OCI-M1 (cell line): ENCODE data around the gene ARRDC5.
"Not testable (repeated sequence)": the region's sequence is repeated elsewhere in the genome, so short reads cannot be mapped to it uniquely, and the experiment has no call there.

Experiments used
- DNase-seq: peaks from one replicate; lab custom pipeline; 2025; lab: John Stamatoyannopoulos, UW

Gene ARRDC5

DNA sequence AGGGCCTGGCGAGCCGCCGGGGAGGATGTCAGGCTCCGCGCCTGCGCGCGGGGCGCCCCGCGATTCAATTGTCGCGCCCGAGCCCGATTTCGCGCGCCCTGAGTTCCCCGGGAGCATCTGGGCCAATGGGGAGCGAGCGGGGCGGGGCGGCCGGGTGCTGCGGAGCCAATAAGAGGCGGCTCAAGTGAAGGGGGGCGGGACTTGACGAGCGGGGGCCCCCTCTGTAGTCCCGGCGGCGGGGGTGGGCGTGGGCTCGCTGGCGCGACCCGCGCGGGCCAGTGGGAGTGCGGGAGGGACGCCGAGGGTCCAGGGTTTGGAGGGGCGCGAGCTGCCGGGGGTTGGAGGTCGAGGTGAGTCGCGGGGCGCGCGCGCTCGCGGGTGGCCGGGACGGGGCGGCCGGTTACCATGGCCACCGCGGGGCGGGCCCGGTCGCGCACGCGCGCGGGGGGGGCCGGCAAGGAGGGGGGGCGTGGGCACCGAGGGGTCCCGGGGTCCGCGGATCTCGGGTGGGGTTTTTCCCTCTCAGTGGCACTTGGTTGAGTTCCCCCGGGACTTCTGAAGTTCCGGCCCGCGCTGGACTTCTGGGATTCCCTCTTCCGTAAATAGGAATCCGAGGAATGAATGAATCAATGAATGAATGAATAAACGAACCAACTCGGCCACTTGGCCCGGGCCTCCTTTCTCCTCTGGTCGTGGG lies 7.3 kb upstream of the ARRDC5 start:
- DNase-seq, result peak; percentile 98

DNA sequence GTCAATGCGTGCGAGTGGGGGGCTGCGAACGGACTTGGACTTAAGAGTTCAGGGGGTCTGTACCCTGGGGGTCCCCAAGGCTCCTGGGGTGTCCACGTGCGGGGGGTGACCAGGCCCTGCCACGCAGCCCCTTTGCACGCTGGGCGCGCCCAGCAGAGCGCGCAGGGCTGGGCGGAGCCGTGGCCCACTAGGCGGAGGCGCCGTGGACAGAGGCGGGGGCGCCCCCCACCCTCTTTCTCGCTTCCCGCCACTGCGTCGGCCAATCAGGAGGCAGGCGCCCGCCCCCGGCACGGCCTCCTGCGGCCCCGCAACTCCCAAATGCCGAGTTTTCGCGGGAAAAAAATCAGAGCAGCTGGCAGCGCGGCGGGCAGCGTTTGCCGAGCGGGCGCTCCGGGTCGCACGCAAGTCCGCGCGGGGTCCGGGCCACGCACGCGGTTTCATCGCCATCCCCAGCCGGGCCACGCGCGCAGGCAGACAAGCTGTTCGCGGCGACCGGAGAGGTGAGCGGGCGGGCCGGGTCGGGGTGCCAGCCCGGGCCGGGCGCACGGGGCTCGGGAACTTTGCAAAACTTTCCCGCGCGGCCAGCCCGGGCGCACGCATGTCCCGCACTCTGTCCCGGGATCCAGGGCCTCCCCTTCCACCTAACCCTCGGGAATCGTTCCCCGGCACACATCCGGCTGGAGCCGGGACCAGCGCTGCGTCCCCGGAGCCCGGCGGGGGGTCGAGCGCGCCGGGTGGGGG lies 6.6 kb upstream of the ARRDC5 start, which contains the start of gene UHRF1:
Gene UHRF1, plus strand, starts transcription at position 346 of the 741 bp plus-strand sequence. CDS start 1,385 bp downstream, outside the sequence.
- peak; percentile 75 for DNase-seq

DNA sequence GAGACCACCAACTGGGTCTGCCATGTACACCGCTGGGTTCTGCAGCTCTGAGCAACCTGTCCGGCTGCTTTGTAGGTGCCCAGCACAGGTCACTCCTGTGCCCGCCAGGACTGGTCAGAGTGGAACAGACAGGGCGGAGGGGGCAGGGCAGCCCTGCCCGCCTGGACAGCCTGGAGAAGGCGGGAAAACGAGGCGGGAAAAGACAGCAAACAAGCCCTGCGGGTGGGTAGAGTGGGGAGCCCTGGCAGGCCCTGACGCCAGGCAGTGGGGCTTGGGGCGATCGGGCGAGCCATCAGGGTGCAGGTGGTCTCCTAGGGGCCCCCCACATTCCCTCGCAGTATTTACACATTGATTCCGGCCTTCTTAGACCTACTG lies 6.1 kb upstream of the ARRDC5 start:
- no peak for DNase-seq

DNA sequence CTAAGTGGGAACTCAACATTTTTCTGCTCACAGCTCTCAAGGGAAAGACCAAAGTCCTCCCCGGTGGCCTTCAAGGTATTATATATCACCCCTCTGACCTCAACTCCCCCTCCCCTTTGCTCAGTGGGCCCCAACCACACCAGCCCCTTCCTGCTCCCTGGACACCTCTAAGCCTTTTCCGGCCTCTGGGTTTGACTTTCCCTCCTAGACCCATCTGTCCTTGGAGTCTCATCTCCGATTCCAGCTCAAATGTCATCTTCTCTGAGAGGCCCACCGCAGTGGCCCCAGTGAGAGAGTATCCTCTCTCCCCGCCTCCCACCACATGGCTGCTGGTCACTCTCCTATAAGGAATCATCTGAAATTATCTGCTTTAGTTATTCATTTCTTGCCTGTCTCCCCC lies 5.7 kb upstream of the ARRDC5 start:
- DNase-seq, result no peak

DNA sequence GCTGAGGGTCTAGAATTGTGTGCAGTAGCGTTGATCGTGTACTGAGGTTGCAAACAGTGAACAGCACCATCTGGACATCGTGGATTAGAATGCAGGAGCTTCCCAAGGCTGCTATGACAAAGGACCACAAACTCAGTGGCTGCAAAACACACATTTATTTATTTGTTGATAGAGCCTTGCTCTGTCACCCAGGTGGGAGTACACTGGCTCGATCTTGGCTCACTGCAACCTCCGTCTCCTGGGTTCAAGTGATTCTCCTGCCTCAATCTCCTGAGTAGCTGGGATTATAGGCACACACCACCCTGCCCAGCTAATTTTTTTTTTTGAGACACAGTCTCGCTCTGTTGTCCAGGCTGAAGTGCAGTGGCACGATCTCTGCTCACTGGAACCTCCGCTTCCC lies 4.3 kb upstream of the ARRDC5 start:
- no peak for DNase-seq

DNA sequence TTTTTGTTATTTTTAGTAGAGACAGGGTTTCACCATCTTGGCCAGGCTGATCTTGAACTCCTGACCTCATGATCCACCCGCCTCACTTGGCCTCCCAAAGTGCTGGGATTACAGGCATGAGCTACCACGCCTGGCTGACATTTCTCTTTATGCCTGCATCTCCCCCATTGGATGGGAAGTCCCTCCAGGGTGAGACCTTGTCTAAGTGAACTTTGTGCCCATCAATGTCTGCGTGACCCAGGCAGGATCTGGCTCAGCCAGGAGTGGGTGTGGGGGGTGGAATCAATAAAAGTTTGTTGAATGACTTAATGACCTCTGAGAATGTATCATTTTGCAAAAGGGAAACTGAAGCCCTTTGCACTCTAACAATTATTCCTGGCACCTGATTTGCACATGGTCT lies 1.8 kb upstream of the ARRDC5 start:
- no peak for DNase-seq

DNA sequence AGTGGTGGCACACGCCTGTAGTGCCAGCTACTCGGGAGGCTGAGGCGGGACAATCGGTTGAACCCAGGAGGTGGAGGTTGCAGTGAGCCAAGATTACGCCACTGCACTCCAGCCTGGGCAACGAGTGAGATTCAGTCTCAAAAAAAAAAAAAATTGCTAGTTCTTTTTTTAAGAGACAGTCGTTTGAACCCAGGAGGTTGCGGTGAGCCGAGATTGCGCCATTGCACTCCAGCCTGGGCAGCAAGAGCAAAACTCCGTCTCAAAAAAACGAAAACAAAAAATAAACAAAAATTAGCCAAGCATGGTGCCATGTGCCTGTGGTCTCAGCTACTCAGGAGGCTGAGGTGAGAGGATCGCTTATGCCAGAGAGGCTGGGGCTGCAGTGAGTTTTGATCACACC lies 1.8 kb downstream of the ARRDC5 start:
- not testable (repeated sequence) for DNase-seq

DNA sequence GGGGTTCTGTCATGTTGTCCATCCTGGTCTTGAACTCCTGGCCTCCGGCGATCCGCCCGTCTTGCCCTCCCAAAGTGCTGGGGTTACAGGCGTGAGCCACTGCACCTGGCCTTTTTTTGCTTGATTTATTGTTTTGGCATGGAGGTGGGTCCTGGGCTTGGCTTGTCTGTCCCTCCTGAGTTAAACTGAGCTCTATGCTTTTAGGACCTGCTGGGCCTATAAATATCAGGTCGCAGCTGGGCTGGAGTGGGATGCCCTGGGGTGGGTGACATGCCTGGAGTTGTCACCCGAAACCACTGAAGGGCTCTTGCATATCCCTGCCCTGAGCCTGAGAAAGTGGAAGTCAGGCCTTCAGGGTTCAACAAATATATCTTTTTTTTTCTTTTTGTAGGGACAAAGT lies 5.5 kb downstream of the ARRDC5 start:
- DNase-seq, result no peak

DNA sequence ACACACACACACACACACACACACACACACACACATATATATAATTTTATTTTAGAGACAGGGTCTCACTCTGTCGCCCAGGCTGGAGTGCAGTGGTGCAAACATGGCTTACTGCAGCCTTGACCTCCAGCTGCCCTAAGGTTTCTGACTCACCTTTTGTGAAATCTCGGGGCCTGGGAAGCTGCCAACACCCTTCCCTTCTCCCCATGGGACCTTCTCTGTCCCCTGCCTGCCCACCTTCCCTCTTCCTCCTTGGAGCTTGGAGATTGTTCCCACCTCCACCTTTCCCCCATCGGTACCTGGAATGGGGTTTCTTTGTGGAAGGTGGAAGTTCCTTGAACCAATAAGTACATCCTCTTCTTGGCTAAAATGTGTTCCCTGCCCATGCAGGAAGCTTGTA lies 6.3 kb downstream of the ARRDC5 start:
- DNase-seq, result no peak

DNA sequence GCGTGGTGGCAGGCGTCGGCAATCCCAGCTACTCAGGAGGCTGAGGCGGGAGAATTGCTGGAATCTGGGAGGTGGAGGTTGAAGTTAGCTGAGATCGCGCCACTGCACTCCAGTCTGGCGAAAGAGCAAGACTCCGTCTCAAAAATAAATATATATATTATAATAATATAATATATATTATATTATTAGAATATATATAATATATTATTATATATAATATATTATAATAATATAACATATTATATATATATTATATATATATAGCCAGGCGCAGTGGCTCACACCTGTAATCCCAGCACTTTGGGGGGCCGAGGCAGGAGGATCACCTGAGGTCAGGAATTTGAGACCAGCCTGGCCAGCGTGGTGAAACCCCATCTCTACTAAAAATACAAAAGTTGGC lies 9.7 kb downstream of the ARRDC5 start:
- DNase-seq, result not testable (repeated sequence)

DNA sequence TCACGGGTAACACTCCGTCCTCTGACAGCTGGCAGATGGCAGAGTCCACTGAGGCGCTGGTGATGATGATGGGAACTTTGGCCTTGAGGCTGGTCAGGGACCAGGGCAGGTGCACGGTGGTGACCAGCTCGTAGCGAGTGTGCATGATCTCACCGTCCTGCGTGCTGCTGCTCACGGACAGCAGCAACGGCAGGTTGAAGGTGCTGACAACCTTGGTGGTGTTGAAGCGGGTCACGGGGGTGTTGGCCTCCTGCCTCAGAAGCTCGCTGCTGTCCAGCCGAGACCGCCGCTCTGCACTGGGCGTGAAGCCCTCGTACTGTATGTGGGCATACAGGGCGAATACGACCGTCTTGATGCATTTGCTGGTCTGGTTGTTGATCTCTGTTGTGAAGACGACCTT lies 11.6 kb downstream of the ARRDC5 start:
- no peak for DNase-seq

DNA sequence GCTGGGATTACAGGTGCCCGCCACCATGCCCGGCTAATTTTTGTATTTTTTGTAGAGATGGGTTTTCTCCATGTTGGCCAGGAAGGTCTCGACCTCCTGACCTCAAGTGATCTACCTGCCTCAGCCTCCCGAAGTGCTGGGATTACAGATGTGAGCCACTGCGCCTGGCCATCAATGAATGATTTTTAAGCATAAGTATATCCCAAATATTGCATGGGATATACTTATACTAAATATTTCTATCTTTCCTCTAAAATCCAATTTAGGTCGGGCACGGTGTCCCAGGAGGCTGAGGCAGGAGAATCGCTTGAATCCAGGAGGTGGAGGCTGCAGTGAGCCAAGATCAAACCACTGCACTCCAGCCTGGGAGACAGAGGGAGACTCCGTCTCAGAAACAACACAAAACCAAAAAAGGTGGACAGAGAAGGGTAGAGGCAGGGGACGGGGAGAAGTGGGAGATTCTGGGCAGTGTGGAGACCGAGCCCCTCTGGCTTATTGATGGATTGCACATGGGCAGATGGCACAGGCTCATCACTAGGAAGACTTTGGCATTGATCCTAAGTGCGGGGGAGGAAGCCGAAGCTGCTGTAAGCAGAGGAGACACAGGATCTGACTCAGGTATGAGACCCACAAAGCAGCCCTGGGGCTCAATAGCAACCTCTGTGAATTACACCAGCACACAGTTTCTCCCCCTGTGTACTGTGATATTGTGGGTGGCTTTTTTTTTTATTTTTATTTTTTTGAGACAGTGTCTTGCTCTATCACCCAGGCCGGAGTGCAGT lies 13.5 kb downstream of the ARRDC5 start:
- DNase-seq, result no peak

DNA sequence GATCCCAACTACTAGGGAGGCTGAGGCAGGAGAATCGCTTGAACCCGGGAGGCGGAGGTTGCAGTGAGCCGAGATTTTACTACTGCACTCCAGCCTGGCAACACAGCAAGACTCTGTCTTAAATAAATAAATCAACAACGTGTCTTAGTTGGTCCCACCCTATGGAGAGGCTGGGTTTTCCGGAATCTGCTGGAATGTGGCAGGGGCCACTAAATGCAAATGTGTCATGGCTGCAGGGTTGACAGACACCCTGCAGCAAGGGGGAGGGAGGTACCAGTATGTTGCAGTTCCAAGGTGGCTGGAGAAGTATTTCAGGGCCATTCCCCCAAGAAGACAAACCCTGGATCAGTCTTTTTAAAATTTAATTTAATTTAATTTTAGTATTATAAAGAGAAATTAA lies 14.9 kb downstream of the ARRDC5 start:
- DNase-seq, result not testable (repeated sequence)

DNA sequence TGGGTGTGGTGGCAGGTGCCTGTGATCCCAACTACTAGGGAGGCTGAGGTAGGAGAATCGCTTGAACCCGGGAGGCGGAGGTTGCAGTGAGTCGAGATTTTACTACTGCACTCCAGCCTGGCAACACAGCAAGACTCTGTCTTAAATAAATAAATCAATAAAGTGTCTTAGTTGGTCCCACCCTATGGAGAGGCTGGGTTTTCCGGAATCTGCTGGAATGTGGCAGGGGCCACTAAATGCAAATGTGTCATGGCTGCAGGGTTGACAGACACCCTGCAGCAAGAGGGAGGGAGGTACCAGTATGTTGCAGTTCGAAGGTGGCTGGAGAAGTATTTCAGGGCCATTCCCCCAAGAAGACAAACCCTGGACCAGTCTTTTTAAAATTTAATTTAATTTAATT lies 17.7 kb downstream of the ARRDC5 start:
- DNase-seq, result not testable (repeated sequence)

DNA sequence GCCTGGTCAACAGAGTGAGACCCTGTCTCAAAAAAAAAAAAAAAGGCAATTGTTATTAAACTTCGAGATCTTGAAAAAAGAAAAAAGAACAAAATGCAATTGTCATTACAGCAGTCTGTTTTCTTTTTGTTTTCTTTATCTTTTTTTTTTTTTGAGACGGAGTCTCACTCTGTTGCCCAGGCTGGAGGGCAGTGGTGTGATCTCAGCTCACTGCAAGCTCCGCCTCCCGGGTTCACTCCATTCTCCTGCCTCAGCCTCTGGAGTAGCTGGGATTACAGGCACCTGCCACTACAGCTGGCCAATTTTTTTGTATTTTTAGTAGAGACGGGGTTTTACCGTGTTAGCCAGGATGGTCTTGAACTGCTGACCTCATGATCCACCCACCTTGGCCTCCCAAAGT lies 19.8 kb downstream of the ARRDC5 start:
- not testable (repeated sequence) for DNase-seq

DNA sequence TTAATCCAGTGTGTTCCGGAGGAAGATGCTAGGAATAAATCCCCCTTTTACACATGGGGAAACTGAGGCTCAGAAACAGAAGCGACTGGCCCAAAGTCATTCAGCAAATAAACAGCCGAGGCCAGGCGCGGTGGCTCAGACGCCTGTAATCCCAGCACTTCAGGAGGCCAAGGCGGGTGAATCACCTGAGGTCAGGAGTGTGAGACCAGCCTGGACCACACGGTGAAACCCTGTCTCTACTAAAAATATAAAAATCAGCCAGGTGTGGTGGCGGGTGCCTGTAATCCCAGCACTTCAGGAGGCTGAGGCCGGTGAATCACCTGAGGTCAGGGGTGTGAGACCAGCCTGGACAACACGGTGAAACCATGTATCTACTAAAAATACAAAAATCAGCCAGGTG lies 23.7 kb downstream of the ARRDC5 start:
- no peak for DNase-seq

DNA sequence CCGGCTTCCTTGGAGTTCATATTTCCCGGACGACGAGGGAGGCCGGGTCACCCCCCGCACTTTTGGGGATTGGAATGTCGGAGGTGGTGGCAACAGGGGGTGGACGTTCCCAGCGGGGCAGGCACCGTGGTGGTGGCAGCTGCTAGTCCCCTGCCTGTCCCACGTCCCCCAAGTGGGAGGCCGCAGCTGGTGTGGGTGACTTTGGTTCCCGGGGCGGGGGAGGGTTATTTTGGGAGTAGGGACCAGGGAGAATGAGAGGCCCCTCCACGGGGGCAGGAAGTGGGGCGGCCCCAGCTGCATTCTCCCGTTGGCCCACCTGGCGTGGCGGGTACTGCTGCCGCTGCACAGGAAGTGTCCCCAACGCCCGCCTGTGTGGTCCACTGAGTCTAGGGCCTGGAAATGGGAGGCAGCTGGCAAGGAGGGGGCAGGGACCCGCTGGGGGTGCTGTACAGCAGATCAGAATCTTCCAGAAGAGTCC lies 24.2 kb downstream of the ARRDC5 start:
- no peak for DNase-seq

DNA sequence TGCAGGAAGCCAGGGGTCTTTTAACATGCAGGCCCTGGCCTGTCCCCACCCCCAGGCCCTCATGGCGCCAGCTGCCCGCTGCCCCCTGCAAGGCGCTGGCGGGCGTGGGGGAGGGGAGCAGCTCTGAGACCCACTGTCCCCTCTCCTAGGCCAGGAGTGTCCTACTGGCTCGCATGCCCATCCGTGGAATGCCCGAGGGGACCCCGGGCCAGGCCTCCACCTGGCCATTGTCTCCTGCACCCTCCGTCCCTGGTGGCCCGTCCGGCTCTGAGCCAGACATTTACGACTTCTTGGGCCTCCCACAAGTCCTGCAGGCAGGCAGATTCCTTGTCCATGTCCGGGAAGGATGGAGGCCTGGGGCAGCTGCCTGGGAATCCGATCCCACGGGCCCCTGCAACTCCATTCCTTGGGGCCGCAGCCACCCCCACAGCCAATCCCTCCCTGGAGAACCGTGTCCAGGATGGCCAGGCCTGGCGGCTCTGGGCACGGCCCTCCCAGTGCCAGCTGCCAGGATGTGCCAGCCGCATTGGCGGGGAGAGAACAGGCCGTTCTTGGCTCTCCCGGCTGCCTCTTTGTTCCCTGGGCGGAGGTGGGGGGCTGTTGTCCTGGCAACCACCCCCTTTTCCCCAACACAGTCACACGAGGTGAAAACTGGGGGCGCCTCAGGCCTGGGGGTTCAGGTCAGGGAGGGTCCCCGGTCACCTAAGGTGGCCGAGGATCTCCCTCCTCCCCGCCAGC lies 24.8 kb downstream of the ARRDC5 start:
- no peak for DNase-seq

DNA sequence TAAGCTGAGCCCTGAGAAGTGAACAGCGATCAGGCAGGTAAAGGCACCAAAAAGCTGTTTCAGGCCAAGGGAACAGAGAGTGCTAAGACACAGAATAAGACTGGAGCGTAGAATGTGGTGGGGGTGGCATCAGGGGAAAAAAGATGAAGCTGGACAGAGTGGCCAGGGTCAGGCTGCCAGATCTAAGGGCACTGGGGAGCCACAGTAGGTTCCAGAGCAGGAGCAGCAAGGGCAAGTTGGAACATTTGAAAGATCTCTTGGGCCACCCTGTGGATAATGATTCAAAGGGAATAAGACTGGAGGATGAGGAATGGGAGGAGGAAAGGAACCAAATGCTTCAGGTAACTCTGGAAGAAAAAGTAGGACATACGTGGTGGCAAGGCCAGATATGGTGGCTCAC lies 28.8 kb downstream of the ARRDC5 start:
- DNase-seq, result no peak

DNA sequence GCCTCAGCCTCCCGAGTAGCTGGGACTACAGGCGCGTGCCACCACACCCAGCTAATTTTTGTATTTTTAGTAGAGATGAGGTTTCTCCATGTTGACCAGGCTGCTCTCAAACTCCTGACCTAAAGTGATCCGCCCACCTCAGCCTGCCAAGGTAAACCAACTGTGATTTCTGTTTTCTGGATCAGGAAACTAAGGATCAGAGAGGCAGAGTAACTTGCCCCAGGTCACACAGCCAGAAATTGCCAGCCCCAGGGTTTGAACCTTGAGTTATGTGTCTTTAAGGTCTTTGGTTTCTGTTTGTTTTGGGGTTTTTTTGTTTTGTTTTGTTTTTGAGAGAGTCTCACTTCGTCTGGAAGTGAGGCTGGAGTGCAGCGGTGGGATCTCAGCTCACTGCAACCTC lies 31.0 kb downstream of the ARRDC5 start:
- no peak for DNase-seq

DNA sequence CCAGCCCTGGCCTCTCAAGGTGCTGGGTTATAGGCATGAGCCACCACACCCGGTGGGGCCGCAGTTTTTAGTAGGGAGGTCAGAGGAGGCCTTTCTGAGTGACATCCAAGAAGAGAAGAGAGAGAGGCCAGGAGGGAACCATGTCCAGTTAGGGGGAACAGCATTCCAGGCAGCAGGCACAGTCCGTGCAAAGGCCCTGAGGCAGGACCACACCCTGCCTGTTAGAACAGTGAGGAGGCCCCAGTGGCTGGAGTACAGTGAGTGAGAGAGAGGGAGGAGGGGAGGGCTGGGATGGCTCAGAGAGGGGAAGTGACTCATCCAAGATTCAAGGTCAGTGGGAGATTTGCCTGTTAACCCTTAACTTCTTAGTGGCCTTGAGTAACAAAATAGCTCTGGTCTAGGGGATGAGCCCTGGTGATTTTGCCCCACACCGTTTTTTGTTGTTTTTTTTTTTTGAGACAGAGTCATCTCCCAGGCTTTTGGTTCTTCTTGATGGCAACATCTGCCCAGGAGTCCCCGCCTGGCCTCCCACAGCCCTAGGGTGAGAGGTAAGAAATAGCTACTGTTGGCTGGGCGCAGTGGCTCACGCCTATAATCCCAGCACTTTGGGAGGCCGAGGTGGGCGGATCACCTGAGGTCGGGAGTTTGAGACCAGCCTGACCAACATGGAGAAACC lies 32.5 kb downstream of the ARRDC5 start:
- DNase-seq, result peak; percentile 97
